ENCODE measurements around the gene KCNJ4. TPM values are rescaled to one million over a fixed set of nuclear protein-coding genes. Genes with fewer than 3 reads are reported as not detected.

Gene KCNJ4
- total RNA-seq, 1 experiment from 2014 or later: 0.92 TPM

GRCh38 chr22:38456272-38456835, 1.4 kb upstream of the KCNJ4 start:
- Histone ChIP-seq H4K91ac (ENCODE audit: insufficient read length, low read depth, low read length) (no peak overlapping the region), H3K23me2 (ENCODE audit: insufficient read length, low read depth, low read length, poor library complexity, severe bottlenecking) (peaks cover 12% of the 10 kb centered on the region), H3K23ac (ENCODE audit: insufficient read length, low read depth, low read length) (no peak overlapping the region), H2BK12ac (ENCODE audit: insufficient read length, low read depth, low read length) (no peak overlapping the region), H3K9me3 (ENCODE audit: control insufficient read depth, low read depth, low read length) (no peaks in the 10 kb centered on the region), H3K56ac (ENCODE audit: insufficient read length, low read depth, low read length) (no peak overlapping the region), H3K18ac (ENCODE audit: insufficient read length, low read depth, low read length) (no peak overlapping the region), H3K79me2 (ENCODE audit: insufficient read depth, low read length) (no peaks in the 10 kb centered on the region), H4K8ac (replicated peaks; ENCODE audit: insufficient read length, low read depth, low read length) (no peak overlapping the region), H3K27ac (ENCODE audit: insufficient read length, low read depth, low read length) (no peak overlapping the region), H2BK5ac (ENCODE audit: insufficient read length, low read length) (no peak overlapping the region), H3K14ac (ENCODE audit: insufficient read depth, low read length) (no peak overlapping the region), H3K4ac (ENCODE audit: low read depth, low read length) (no peak overlapping the region), H3K9ac (ENCODE audit: extremely low read depth, insufficient read length, low read length) (no peak overlapping the region), H2AK5ac (ENCODE audit: insufficient read length, low read length) (no peak overlapping the region), H3K4me1 (ENCODE audit: insufficient read depth, low read length) (peaks cover 3% of the 10 kb centered on the region; the same call in 1 of the 2 replicates), H3K27me3 (ENCODE audit: insufficient read depth, low read length) (peaks cover 19% of the 10 kb centered on the region), H2AFZ (ENCODE audit: low read length) (no peak overlapping the region), H4K20me1 (ENCODE audit: control insufficient read depth, insufficient read depth, insufficient read length) (no peaks in the 10 kb centered on the region), H3T11ph (ENCODE audit: low read length) (no peak overlapping the region), H3K79me1 (ENCODE audit: insufficient read depth, low read depth, low read length, poor library complexity, severe bottlenecking) (no peaks in the 10 kb centered on the region), H2BK20ac (ENCODE audit: low read depth, low read length, poor library complexity, severe bottlenecking) (no peak overlapping the region), H2BK15ac (ENCODE audit: low read depth, low read length) (no peak overlapping the region), H4K5ac (ENCODE audit: insufficient read length, low read depth, low read length) (no peak overlapping the region), H2BK120ac (ENCODE audit: low read depth, low read length, poor library complexity, severe bottlenecking) (no peak overlapping the region), H3K4me2 (ENCODE audit: insufficient read depth, insufficient read length, low read length) (peak overlapping the region; percentile 22)
- H3K4me1 Mint-ChIP-seq: peaks cover 25 to 41% of the 10 kb centered on the region in 2 experiments
- no peaks in the 10 kb centered on the region; a peak in 1 of 5 replicates for H3K9me3 Mint-ChIP-seq
- H3K27ac Mint-ChIP-seq: no peak overlapping the region
- no peak for TF ChIP-seq CTCF (conservative IDR thresholded peaks at IDR 0.05)
- no CpG with 5 or more reads among the region's 17 CpGs for WGBS (ENCODE audit: extremely low coverage, insufficient read length, low lambda C conversion rate)
- no peaks in the 10 kb centered on the region; a peak in 2 of 7 replicates for H3K36me3 Mint-ChIP-seq (ENCODE audit: insufficient read depth in 1 of 3, low read depth in 3 of 3)
- peaks cover 90% of the 10 kb centered on the region for H3K27me3 Mint-ChIP-seq (ENCODE audit: low read depth)
- DNase-seq: no peak
- peak overlapping the region; percentile 48 to 77 for H3K4me3 Mint-ChIP-seq

Measured in H9 (cell line).